T-helper 17 cell (primary cell): ENCODE results near the gene LHFPL2. TPM values are rescaled to one million over a fixed set of nuclear protein-coding genes. Genes with fewer than 3 reads are reported as not detected.

Source experiments
- ATAC-seq: fragments of 150-1000 bp; cut with Tn5 transposase; 2 replicates; pipeline ENCODE4 v1.10.0; 2021; ENCODE audit warnings: mild to moderate bottlenecking, moderate library complexity
- DNase-seq, 3 donors: peaks; one replicate each; pipeline versions ENCODE4 v3.0.0 to v3.0.0-alpha.2; 2020 to 2021
- H3K9me3 ChIP-seq: one replicate; pipeline ENCODE4 v1.7.0; 2013; ENCODE audit warnings: low read length, mild to moderate bottlenecking; ENCODE audit not compliant: control insufficient read depth, poor library complexity, severe bottlenecking
- H3K27ac Mint-ChIP-seq: one replicate; pipeline ENCODE4 v1.8.0; 2022; ENCODE audit warnings: mild to moderate bottlenecking, moderate library complexity, mixed read lengths
- H3K27me3 Mint-ChIP-seq: one replicate; pipeline ENCODE4 v1.8.0; 2022; ENCODE audit warnings: mixed read lengths
- H3K36me3 Mint-ChIP-seq: one replicate; pipeline ENCODE4 v1.8.0; 2022; ENCODE audit warnings: low read depth, mixed read lengths
- H3K4me1 Mint-ChIP-seq: one replicate; pipeline ENCODE4 v1.8.0; 2022; ENCODE audit warnings: mild to moderate bottlenecking, mixed read lengths
- H3K4me3 Mint-ChIP-seq: one replicate; pipeline ENCODE4 v1.8.0; 2022; ENCODE audit warnings: mild to moderate bottlenecking, moderate library complexity, mixed read lengths
- total RNA-seq, 4 donors: library from RNA in 2 of 4; stranded (reverse) in 2 of 4; gene quantifications; one replicate each; pipeline ENCODE4 v1.2.3 and lab custom pipeline; 2022 to 2026

Gene LHFPL2
- total RNA-seq, 2 donors from 2014 or later, result 1.3 to 4.3 TPM

DNA sequence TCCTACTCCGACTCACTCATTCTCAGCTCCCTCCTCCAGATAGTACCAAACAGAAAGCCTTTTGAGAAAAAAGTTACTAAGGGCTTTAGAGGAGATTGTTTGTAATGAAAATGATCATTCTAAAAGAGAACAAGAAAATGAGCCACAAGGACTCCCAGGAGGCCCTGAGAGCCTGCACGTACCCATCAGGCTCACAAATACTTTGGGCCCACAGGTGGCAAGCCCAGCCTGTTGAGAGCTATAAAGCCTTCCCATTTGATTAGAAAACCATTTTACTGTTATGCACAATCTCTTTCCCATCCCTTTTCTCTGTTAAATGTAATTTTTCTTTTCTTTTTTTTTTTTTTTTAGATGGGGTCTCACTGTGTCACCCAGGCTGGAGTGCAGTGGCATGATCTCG is 136.1 kb downstream of the LHFPL2 start:
- no peaks in the 10 kb centered on the region for H3K9me3 ChIP-seq

DNA sequence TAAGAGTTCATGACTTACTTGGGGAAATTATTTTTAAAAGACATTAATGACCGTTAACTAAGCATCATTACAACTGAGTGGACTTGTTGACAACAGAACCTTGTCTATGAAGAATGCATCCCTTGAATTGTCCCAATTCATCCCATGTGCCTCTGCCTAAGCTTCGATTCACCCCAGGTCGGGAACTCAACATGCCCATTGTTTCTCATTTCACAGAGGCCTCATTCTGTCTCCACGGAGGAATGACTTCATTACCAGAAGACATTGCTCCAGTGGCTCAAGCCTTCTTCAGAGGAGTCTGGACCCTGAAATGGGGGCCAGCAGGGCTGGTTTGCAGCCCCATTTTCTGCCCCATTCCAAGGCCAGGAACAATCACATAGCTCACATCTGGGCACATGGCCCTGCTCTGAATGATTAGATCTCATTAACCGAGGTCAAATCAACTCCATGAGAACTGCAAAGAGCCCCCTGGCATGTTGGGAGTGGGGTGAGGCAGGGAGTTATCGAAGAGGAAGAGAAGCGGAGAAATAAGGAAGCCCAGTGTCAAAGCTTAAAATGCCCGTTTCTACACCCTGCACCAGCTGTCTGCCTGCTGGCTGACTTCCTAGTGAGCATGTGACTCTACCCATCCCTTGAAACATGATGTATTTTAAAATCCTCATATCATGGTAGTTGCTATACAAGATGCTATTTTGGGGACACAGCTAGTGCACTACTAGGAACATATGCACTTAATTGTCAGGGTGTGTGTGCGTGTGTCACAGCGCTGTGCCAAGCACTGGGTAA is 137.3 kb downstream of the LHFPL2 start:
- peaks cover 68% of the 10 kb centered on the region for H3K27me3 Mint-ChIP-seq
- H3K4me3 Mint-ChIP-seq, result no peak overlapping the region

More for the DNA sequence above, 136.1 kb downstream of the LHFPL2 start:
- Mint-ChIP-seq H3K36me3 (peaks cover 9% of the 10 kb centered on the region), H3K27ac (no peak overlapping the region), H3K27me3 (peaks cover 68% of the 10 kb centered on the region), H3K4me1 (peaks cover 10% of the 10 kb centered on the region), H3K4me3 (no peak overlapping the region)
- DNase-seq, result no peak
- no peak for ATAC-seq

DNA sequence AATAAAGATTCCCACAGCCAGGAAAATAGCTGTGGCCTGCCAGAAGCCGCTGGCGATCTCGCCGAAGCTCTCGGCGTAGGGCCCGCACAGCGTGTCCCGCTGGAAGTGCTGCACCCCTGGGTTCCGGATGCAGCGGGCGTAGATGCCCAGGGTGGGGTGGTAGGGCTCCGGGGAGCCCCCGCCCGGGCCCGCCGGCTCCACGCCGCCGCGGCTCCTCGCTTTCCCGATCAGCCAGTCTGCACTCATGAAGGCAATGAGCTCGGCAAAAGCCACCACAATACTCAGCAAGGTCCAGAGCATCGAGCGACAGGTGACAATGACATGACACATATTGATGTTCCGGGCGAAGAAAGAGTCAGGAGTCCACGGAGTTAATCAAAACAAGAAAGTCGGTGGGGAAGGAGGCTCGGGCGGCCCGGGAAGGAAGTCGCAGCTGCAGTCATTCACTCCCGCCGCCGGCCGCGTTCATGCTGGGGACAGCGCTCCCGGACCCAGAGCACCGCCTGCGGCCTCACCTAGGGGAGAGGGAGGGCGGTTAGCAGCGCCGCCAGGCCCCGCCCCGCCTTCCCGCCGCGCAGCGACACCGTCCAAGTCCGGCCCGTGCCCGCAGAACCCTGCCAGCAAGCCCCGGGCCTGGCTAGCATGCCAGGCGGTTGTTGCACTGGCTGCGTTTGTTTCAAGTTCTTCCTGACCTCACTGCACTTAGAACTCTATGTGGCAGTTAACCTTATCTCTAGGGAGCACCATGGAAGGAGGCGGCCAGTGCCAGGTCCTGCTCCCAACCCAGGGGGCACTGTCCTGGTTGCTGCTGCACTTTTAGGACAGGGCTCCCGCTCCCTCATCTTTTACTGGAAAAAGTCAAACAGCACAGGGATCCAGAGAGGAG is 138.4 kb downstream of the LHFPL2 start:
- no peak overlapping the region for H3K27ac Mint-ChIP-seq
- peak; percentile 68 for ATAC-seq
- peak overlapping the region; percentile 85 for H3K4me3 Mint-ChIP-seq
- peaks cover 4% of the 10 kb centered on the region for H3K36me3 Mint-ChIP-seq
- no peaks in the 10 kb centered on the region for H3K9me3 ChIP-seq
- peak in 1 of 3 donors; percentile 15 for DNase-seq
- H3K4me1 Mint-ChIP-seq, result peaks cover 10% of the 10 kb centered on the region
- H3K27me3 Mint-ChIP-seq, result peaks cover 65% of the 10 kb centered on the region

More for the DNA sequence above, 137.3 kb downstream of the LHFPL2 start:
- DNase-seq (no peak), ATAC-seq (no peak)
- H3K27ac Mint-ChIP-seq, result no peak overlapping the region
- peaks cover 10% of the 10 kb centered on the region for H3K4me1 Mint-ChIP-seq
- peaks cover 6% of the 10 kb centered on the region for H3K36me3 Mint-ChIP-seq
- H3K9me3 ChIP-seq, result no peaks in the 10 kb centered on the region

DNA sequence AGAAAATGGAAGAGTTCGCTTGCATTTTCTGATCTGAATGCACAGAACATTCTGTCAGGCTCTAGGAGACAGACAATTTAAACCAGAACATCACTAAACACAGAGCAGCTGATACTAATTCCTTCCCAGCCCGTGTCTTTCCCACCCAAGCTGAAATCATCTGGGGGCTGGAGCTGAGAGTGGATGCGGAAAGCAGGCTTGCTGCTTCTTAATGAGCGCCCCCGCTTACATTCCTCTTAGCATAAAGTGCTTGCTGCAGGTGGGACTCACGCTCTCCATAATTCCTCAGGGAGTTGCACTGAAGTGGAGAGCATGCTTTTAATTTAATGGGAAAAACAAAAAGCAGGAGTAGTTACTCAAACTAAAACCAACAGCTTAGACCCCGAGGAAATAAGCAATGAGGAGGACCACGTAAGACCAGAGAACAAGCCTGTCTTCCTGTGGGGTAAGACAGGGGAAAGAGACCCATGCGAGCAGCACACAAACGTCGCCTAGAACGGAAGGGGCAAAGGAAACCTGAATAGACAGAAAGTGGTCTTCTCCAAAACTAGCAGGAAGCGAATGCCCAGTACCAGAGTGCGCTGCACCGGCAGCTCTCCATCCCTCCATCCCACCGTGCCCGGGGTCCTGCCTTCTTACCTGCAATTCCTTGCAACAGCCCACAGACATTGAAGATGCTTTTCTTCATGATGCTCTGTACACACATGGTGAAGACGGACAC is 139.3 kb downstream of the LHFPL2 start:
- ATAC-seq (peak; percentile 20), DNase-seq (no peak)
- Mint-ChIP-seq H3K36me3 (no peaks in the 10 kb centered on the region), H3K4me3 (peak overlapping the region; percentile 85), H3K4me1 (peaks cover 10% of the 10 kb centered on the region), H3K27ac (no peak overlapping the region), H3K27me3 (peaks cover 65% of the 10 kb centered on the region)
- no peaks in the 10 kb centered on the region for H3K9me3 ChIP-seq

DNA sequence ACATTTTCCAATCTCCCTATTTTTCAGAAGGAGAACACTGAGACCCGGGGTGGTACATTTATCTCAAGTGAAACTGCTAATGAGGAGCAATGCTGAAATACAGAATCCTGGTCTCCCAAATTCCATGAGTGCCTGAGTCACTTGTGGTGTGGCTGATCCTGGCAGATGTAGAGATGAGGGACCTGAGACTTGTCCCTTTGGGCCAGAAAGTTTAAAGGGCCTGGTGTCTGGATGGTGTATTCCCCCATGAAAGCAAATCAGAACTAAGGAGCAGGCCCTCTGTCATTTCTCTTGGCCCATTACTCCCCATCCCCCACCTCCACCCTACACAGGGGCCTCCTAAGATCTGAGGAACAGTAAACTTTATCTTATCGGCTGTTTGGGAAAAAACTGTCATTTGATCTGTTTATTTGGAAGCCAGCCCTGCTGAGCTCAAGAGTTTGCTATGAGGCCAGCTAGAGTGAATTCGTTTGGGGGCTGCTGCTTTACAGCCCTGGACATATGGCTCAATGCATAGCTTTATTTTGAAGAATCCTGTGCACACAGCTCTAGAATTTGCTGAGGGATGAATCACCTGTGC is 140.3 kb downstream of the LHFPL2 start:
- no peaks in the 10 kb centered on the region for H3K9me3 ChIP-seq
- Mint-ChIP-seq H3K36me3 (no peaks in the 10 kb centered on the region), H3K4me1 (peaks cover 10% of the 10 kb centered on the region), H3K4me3 (no peak overlapping the region), H3K27me3 (peaks cover 64% of the 10 kb centered on the region), H3K27ac (no peak overlapping the region)
- no peak for ATAC-seq
- no peak for DNase-seq

DNA sequence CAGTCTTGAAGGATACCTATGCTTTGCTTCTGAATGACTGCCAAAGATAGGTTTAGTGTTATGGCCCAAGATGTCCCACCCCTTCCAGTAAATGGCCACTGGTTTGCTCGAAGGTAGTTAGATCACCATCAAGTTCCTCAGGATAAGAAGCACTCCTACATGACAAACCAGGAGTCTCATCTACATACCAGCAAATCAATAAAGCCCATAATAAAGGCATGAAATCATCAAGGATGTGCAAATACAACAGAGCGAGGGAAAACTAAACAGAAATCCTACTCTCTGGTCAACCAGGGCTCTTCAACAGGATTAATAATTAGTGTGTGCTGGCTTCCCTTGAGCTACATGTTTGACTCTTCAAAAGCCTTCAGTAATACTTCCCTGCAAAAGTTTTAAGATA is 141.0 kb downstream of the LHFPL2 start:
- H3K36me3 Mint-ChIP-seq, result no peaks in the 10 kb centered on the region
- no peak overlapping the region for H3K27ac Mint-ChIP-seq
- H3K4me1 Mint-ChIP-seq, result peaks cover 10% of the 10 kb centered on the region
- H3K27me3 Mint-ChIP-seq, result peaks cover 71% of the 10 kb centered on the region
- no peak for ATAC-seq
- no peaks in the 10 kb centered on the region for H3K9me3 ChIP-seq
- H3K4me3 Mint-ChIP-seq, result no peak overlapping the region
- no peak for DNase-seq

DNA sequence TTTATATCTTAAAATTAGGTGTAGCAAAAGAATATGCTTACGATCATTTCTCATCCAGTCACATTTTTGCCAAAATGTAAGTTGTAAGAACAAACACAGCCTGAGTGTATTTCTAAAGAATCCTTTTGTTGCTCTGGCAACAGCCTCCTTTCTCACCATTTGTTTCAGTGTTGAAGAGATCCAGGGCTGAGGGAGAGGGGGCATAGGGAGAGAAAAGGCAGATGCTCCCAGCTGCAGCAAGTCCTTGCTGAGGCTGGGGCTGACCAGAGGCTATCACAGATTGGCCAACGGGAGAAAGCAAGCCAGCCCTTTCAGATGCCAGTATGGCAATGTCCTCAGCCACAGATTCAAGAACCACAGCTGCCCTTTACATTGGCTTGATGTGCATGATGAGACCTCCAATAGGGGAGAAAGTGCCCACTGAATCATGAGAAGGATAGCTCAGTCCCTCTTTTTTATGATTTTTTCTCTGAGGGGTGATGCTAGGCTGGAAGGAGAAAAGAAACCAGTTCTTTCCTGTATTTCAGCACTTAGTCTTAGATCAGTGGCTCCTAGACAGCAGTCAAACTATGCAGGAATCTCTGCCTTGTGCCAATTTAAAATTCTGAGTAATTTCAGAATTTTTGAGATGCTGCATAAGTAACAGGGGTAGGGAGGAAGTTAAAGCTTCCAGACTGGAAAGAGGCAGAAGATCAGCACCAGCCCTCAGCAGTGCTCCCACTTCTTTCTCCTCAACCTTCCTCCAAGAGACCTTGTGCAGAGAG is 142.1 kb downstream of the LHFPL2 start:
- Mint-ChIP-seq H3K36me3 (no peaks in the 10 kb centered on the region), H3K27ac (no peak overlapping the region), H3K4me1 (peaks cover 10% of the 10 kb centered on the region), H3K27me3 (peaks cover 82% of the 10 kb centered on the region), H3K4me3 (no peak overlapping the region)
- H3K9me3 ChIP-seq, result no peaks in the 10 kb centered on the region
- ATAC-seq, result no peak
- DNase-seq, result no peak

DNA sequence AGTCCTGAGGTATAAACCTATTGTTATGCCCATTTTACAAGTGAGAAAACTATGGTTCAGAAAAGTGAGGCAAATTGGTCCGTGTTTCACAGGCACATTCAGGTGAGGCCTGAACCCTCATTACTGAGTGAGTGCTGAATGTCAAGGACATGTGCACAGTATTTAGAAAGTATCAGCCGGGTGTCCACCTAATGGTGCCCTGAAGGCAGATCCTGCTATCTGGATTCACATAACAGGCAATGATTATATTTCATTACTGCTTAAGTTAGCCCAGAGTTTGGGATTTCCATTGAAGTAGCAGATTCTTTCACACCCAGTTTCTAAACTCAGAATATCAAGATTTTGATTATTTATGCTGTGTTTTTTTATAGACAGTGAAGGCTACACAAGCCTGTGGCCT is 142.7 kb downstream of the LHFPL2 start:
- H3K27ac Mint-ChIP-seq, result no peak overlapping the region
- no peak overlapping the region for H3K4me3 Mint-ChIP-seq
- H3K27me3 Mint-ChIP-seq, result peaks cover 82% of the 10 kb centered on the region
- DNase-seq (no peak), ATAC-seq (no peak)
- H3K36me3 Mint-ChIP-seq, result no peaks in the 10 kb centered on the region
- H3K9me3 ChIP-seq, result no peaks in the 10 kb centered on the region
- H3K4me1 Mint-ChIP-seq, result peaks cover 10% of the 10 kb centered on the region

DNA sequence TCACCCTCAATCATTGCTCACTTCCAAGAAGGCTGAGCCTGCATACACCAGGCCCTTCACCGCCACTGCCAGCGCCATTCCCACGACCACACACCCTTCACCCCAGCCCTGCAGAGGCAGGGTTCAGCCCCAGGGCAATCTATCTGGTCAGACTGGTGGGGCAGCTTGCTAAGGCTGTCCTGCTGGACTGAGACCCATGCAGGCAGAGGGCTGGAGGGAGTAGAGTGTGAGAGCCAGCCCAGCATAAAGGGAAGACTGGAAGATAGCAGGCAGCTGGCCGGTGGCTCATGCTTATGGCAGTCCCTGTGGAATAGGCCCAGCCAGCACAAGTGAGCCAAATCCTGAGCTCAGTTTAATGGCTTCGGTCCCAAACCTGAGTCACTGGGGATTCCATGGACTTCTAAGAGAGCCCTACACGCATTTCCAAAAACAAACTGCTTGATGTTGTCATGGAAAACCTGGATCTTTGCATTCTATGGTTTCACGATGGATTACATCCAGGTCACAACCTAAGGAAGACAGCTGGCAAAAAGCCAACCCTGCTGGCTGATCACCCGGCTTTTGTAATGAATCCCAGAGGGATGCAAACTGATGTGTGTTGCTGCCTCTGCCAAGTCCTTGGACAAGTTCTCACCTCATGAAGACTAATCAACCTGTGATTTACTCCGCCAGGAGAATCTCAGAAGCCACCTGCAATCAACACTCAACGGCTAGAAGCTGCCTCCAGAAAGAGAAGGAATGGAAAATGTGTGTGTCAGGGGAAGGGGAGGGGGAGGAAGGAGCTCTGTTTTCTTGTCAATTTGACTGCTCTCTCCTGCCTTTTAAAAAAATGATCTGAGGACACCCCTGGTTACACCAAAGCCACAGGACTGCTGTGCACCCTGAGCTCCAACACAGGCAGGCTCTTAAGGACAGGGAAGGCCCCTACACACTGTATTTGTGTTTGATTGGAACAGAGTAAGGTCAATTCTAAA is 143.6 kb downstream of the LHFPL2 start:
- DNase-seq (no peak), ATAC-seq (no peak)
- no peaks in the 10 kb centered on the region for H3K36me3 Mint-ChIP-seq
- peaks cover 6% of the 10 kb centered on the region for H3K4me1 Mint-ChIP-seq
- H3K27me3 Mint-ChIP-seq, result peaks cover 89% of the 10 kb centered on the region
- no peaks in the 10 kb centered on the region for H3K9me3 ChIP-seq
- H3K27ac Mint-ChIP-seq, result no peak overlapping the region
- no peak overlapping the region for H3K4me3 Mint-ChIP-seq

DNA sequence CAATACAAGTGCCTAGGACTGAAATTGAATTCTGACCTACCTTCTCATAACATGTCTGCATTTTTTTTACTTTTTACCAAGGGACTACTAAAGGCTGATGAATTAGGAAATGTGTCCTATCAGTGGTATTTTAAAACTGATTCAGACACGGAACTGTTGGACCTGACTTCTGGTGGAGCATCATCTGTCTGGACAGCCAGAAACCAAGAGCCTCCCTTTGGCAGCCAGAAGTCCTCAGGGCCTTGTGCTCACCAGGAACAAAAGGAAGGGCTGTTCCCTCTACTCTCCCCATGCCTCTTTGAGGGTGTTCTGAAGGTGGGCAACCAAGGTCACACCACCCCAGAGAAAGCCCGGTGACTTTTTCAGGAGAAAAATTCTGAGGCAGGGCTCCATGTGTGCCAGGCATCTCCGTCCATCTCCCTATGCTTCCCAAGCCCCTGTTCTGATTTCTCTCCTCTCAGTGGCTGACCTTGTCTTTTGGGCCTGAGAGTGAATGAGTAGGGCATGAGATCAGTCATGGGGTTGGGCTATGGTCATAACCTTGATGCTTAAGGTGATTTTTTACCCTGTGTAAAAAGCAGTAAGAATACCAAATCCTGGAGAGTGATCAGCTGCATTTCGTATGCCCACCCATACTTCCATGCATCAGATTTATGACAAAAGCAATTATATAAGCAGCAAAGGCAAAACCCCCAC is 144.5 kb downstream of the LHFPL2 start:
- Mint-ChIP-seq H3K4me1 (no peaks in the 10 kb centered on the region), H3K27ac (no peak overlapping the region), H3K4me3 (no peak overlapping the region), H3K27me3 (peaks cover 92% of the 10 kb centered on the region), H3K36me3 (no peaks in the 10 kb centered on the region)
- DNase-seq, result no peak
- no peaks in the 10 kb centered on the region for H3K9me3 ChIP-seq
- no peak for ATAC-seq
